Measurements from ENCODE around the gene PRELP. TPM values are rescaled to one million over a fixed set of nuclear protein-coding genes. Genes with fewer than 3 reads are reported as not detected.

The PRELP gene
- total and polyA plus RNA-seq, 4 donors: 0.09 to 5.8 (median 3.6) TPM

DNA sequence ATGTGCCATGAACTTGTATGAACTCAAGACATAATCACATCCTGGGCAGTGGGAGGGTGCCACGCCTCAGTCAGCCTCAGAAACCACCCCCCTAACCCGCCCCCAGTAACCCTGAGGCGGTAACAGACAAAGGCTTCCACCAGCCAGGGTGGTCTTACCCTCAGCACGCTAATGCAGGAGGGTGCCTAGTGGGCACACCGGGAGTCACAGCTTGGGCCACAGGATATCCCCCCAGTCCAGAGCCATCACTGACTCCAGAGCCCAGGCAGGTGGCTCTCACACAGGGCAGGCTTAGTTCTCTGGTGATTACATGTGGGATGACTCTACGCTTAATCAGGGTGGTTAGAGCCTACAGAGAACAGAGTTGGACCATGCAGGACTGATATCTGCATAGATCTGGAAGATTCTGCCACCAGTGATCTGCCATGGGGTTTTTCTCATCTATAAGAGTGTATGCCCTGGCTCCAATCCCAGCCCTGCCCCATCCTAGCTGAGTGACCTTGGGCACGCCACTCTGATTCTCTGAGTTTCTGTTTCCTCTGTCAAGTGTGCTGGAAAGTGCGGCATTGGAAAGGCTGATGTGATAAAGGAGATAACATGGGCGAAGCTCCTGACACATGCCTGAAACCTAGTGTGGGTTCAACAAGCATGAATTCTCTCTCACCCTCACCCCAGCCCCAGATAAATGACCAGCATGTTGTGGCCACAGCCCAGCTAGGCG lies 45.6 kb downstream of the PRELP start:
- Histone ChIP-seq H3K9ac (ENCODE audit: low read depth in 1 of 2, low read length in 2 of 2) (no peak overlapping the region), H3K36me3 (ENCODE audit: control insufficient read depth in 4 of 4, insufficient read depth in 3 of 4, low read depth in 1 of 4, low read length in 3 of 4) (no peaks in the 10 kb centered on the region), H3K27me3 (ENCODE audit: control insufficient read depth in 4 of 4, insufficient read depth in 4 of 4, low read length in 3 of 4) (no peaks in the 10 kb centered on the region), H3K27ac (ENCODE audit: low read depth in 1 of 2, low read length in 2 of 2) (no peak overlapping the region), H3K4me1 (ENCODE audit: control insufficient read depth in 4 of 4, insufficient read depth in 4 of 4, low read length in 3 of 4) (no peaks in the 10 kb centered on the region), H3K4me3 (ENCODE audit: low read depth in 1 of 3, low read length in 3 of 3) (no peak overlapping the region), H3K9me3 (ENCODE audit: control insufficient read depth in 4 of 4, low read length in 3 of 4) (no peaks in the 10 kb centered on the region)
- TF ChIP-seq GABPA (IDR thresholded peaks at IDR 0.05 in 1 of 2, conservative IDR thresholded peaks at IDR 0.05 in 1 of 2) (no peak), FOXA1 (IDR thresholded peaks at IDR 0.05) (no peak)
- TF ChIP-seq, protein P1, sequence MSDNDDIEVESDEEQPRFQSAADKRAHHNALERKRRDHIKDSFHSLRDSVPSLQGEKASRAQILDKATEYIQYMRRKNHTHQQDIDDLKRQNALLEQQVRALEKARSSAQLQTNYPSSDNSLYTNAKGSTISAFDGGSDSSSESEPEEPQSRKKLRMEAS (IDR thresholded peaks at IDR 0.05): no peak
- 82% methylated on average over 10 of the region's 10 CpGs for WGBS
- no peak for DNase-seq (ENCODE audit: low spot score)

DNA sequence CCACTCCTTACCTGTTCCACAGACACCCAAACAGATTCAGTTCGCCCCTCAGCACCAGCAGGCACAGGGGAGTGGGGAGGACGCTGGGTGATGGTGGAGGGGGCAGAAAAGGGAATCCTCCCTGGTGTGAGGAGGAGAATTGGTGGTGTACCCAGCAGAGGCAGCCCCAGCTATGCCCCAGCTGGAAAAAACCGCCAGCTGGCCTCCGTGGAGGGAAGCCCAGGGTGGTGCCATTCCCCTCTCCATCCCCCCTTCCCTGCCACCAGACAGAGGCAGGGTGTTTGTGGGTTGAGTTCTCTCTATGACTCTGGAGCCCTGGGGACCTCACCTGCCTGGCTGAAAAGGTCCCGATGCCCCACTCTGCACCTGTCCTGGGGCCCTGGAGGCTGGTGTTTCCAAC lies 46.2 kb downstream of the PRELP start:
- Histone ChIP-seq H3K27me3 (ENCODE audit: control insufficient read depth in 4 of 4, insufficient read depth in 4 of 4, low read length in 3 of 4) (no peaks in the 10 kb centered on the region), H3K36me3 (ENCODE audit: control insufficient read depth in 4 of 4, insufficient read depth in 3 of 4, low read depth in 1 of 4, low read length in 3 of 4) (no peaks in the 10 kb centered on the region), H3K9ac (ENCODE audit: low read depth in 1 of 2, low read length in 2 of 2) (no peak overlapping the region), H3K4me1 (ENCODE audit: control insufficient read depth in 4 of 4, insufficient read depth in 4 of 4, low read length in 3 of 4) (no peaks in the 10 kb centered on the region), H3K27ac (ENCODE audit: low read depth in 1 of 2, low read length in 2 of 2) (no peak overlapping the region), H3K9me3 (ENCODE audit: control insufficient read depth in 4 of 4, low read length in 3 of 4) (no peaks in the 10 kb centered on the region), H3K4me3 (ENCODE audit: low read depth in 1 of 3, low read length in 3 of 3) (no peak overlapping the region)
- DNase-seq (ENCODE audit: low spot score): no peak
- no peak for TF ChIP-seq EGR1 (IDR thresholded peaks at IDR 0.05; ENCODE audit: low read depth in 2 of 2)
- TF ChIP-seq RAD21 (IDR thresholded peaks at IDR 0.05): no peak
- no peak for TF ChIP-seq FOXA1 (IDR thresholded peaks at IDR 0.05)
- TF ChIP-seq, protein P2, sequence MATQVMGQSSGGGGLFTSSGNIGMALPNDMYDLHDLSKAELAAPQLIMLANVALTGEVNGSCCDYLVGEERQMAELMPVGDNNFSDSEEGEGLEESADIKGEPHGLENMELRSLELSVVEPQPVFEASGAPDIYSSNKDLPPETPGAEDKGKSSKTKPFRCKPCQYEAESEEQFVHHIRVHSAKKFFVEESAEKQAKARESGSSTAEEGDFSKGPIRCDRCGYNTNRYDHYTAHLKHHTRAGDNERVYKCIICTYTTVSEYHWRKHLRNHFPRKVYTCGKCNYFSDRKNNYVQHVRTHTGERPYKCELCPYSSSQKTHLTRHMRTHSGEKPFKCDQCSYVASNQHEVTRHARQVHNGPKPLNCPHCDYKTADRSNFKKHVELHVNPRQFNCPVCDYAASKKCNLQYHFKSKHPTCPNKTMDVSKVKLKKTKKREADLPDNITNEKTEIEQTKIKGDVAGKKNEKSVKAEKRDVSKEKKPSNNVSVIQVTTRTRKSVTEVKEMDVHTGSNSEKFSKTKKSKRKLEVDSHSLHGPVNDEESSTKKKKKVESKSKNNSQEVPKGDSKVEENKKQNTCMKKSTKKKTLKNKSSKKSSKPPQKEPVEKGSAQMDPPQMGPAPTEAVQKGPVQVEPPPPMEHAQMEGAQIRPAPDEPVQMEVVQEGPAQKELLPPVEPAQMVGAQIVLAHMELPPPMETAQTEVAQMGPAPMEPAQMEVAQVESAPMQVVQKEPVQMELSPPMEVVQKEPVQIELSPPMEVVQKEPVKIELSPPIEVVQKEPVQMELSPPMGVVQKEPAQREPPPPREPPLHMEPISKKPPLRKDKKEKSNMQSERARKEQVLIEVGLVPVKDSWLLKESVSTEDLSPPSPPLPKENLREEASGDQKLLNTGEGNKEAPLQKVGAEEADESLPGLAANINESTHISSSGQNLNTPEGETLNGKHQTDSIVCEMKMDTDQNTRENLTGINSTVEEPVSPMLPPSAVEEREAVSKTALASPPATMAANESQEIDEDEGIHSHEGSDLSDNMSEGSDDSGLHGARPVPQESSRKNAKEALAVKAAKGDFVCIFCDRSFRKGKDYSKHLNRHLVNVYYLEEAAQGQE (IDR thresholded peaks at IDR 0.05): no peak
- no peak for TF ChIP-seq GABPA (IDR thresholded peaks at IDR 0.05 in 1 of 2, conservative IDR thresholded peaks at IDR 0.05 in 1 of 2)
- no peak for TF ChIP-seq SP1 (IDR thresholded peaks at IDR 0.05)
- TF ChIP-seq, protein P1 (IDR thresholded peaks at IDR 0.05): no peak
- TF ChIP-seq RXRA (IDR thresholded peaks at IDR 0.05): no peak
- TF ChIP-seq, protein P3, sequence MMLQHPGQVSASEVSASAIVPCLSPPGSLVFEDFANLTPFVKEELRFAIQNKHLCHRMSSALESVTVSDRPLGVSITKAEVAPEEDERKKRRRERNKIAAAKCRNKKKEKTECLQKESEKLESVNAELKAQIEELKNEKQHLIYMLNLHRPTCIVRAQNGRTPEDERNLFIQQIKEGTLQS (IDR thresholded peaks at IDR 0.05): no peak
- TF ChIP-seq YY1 (IDR thresholded peaks at IDR 0.05): no peak
- TF ChIP-seq, protein P4, sequence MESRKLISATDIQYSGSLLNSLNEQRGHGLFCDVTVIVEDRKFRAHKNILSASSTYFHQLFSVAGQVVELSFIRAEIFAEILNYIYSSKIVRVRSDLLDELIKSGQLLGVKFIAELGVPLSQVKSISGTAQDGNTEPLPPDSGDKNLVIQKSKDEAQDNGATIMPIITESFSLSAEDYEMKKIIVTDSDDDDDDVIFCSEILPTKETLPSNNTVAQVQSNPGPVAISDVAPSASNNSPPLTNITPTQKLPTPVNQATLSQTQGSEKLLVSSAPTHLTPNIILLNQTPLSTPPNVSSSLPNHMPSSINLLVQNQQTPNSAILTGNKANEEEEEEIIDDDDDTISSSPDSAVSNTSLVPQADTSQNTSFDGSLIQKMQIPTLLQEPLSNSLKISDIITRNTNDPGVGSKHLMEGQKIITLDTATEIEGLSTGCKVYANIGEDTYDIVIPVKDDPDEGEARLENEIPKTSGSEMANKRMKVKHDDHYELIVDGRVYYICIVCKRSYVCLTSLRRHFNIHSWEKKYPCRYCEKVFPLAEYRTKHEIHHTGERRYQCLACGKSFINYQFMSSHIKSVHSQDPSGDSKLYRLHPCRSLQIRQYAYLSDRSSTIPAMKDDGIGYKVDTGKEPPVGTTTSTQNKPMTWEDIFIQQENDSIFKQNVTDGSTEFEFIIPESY (IDR thresholded peaks at IDR 0.05): no peak
- TF ChIP-seq NR2F2 (IDR thresholded peaks at IDR 0.05): no peak
- TF ChIP-seq TAF1 (conservative IDR thresholded peaks at IDR 0.05): no peak
- TF ChIP-seq FOXA2 (IDR thresholded peaks at IDR 0.05): no peak
- WGBS: 91% methylated on average over 5 of the region's 5 CpGs

All from liver (tissue), 9 donors.